ENCODE measurements around the gene SCGB2B2.

DNA sequence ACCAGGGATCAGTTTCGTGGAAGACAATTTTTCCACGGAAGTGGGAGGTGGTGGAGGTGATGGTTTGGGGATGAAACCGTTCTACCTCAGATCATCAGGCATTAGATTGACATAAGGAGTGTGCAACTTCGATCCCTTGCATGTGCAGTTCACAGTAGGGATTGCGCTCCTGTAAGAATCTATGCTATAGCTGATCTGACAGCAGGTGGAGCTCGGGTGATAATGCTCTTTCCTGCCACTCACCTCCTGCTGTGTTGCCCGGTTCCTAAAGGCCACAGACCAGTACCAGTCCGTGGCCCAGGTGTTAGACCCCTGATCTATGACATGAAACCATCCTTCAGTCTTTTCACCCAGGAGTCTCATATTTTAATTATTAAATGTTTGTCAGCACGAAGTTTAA, 4.5 kb upstream of the SCGB2B2 start:
- TF ChIP-seq NFIC (IDR thresholded peaks at IDR 0.05), result no peak
- TF ChIP-seq TCF12 (IDR thresholded peaks at IDR 0.05; ENCODE audit: low read depth), result no peak
- TF ChIP-seq YY1 (IDR thresholded peaks at IDR 0.05; ENCODE audit: low read depth), result no peak
- TF ChIP-seq CREB1 (IDR thresholded peaks at IDR 0.05; ENCODE audit: low read depth), result no peak
- TF ChIP-seq, protein P1, sequence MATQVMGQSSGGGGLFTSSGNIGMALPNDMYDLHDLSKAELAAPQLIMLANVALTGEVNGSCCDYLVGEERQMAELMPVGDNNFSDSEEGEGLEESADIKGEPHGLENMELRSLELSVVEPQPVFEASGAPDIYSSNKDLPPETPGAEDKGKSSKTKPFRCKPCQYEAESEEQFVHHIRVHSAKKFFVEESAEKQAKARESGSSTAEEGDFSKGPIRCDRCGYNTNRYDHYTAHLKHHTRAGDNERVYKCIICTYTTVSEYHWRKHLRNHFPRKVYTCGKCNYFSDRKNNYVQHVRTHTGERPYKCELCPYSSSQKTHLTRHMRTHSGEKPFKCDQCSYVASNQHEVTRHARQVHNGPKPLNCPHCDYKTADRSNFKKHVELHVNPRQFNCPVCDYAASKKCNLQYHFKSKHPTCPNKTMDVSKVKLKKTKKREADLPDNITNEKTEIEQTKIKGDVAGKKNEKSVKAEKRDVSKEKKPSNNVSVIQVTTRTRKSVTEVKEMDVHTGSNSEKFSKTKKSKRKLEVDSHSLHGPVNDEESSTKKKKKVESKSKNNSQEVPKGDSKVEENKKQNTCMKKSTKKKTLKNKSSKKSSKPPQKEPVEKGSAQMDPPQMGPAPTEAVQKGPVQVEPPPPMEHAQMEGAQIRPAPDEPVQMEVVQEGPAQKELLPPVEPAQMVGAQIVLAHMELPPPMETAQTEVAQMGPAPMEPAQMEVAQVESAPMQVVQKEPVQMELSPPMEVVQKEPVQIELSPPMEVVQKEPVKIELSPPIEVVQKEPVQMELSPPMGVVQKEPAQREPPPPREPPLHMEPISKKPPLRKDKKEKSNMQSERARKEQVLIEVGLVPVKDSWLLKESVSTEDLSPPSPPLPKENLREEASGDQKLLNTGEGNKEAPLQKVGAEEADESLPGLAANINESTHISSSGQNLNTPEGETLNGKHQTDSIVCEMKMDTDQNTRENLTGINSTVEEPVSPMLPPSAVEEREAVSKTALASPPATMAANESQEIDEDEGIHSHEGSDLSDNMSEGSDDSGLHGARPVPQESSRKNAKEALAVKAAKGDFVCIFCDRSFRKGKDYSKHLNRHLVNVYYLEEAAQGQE (IDR thresholded peaks at IDR 0.05; ENCODE audit: low read depth), result no peak
- TF ChIP-seq EP300 (IDR thresholded peaks at IDR 0.05; ENCODE audit: borderline replicate concordance), result no peak
- TF ChIP-seq RAD21 (IDR thresholded peaks at IDR 0.05; ENCODE audit: low read depth), result no peak
- TF ChIP-seq TAF1 (IDR thresholded peaks at IDR 0.05; ENCODE audit: low read depth), result no peak
- no peak for TF ChIP-seq CEBPB (IDR thresholded peaks at IDR 0.05)
- no peak for TF ChIP-seq EGR1 (IDR thresholded peaks at IDR 0.05)

Data from Ishikawa (cell line).